Adrenal gland (tissue), 12 donors: ENCODE results near the gene OR7G2. TPM values are rescaled to one million over a fixed set of nuclear protein-coding genes. Genes with fewer than 3 reads are reported as not detected.
"Not testable (repeated sequence)": the region's sequence is repeated elsewhere in the genome, so short reads cannot be mapped to it uniquely, and the experiment has no call there.

Source experiments
- DNase-seq, 7 donors: peaks; one replicate each; pipeline ENCODE4 v3.0.0-alpha.2; 2019 to 2020
- H3K27ac ChIP-seq, 5 donors: fragments of 200-600 bp; sonication (generic) in 4 of 5; 1 replicate in 3 of 5; 2 replicates in 2 of 5; pipeline versions ENCODE4 v1.5.1 to v1.8.0; 2016 to 2020; ENCODE audit warnings: mild to moderate bottlenecking in 1 of 5
- H3K27me3 ChIP-seq: fragments of 200-600 bp; 2 replicates; pipeline ENCODE4 v1.8.0; 2021
- H3K36me3 ChIP-seq, 2 donors: fragments of 200-600 bp; replicated peaks in 1 of 2; 1 replicate in 1 of 2; 2 replicates in 1 of 2; pipeline versions ENCODE4 v1.5.1 to v1.8.0; 2018 to 2022
- H3K4me1 ChIP-seq, 2 donors: fragments of 200-600 bp; replicated peaks in 1 of 2; 1 replicate in 1 of 2; 2 replicates in 1 of 2; pipeline versions ENCODE4 v1.5.1 to v1.8.0; 2018 to 2021
- H3K4me3 ChIP-seq, 4 donors: fragments of 200-600 bp; sonication (generic) in 3 of 4; one replicate each; pipeline ENCODE4 v1.5.1; 2016 to 2018
- H3K9me3 ChIP-seq, 3 donors: fragments of 200-600 bp; sonication (generic) in 1 of 3; replicated peaks in 1 of 3; 1 replicate in 2 of 3; 2 replicates in 1 of 3; pipeline versions ENCODE4 v1.5.1 to v1.8.0; 2016 to 2021
- CTCF ChIP-seq, 6 experiments: fragments of 450-650 bp in 4 of 6; fragments of 200-600 bp in 2 of 6; sonication (generic) in 1 of 6; IDR thresholded peaks; 1 replicate in 5 of 6; 2 replicates in 1 of 6; pipeline versions ENCODE4 v1.5.1 to v1.8.0; 2016 to 2021; ENCODE audit warnings: antibody characterized with exemption in 6 of 6, mild to moderate bottlenecking in 2 of 6, moderate library complexity in 1 of 6
- POLR2A ChIP-seq, 2 donors: fragments of 450-650 bp; IDR thresholded peaks; one replicate each; pipeline ENCODE4 v1.6.1; 2017; ENCODE audit warnings: antibody characterized with exemption in 2 of 2, mild to moderate bottlenecking in 2 of 2, moderate library complexity in 1 of 2
- WGBS, 4 donors: extraction: QIAGEN DNeasy Blood & Tissue Kit in 2 of 4; methylation state at CpG; one replicate each; pipeline versions ENCODE4 v1.1.5 to v1.1.7; 2013 to 2017; 5-methylcytosine and 5-hydroxymethylcytosine counted together
- intact Hi-C, 2 donors: fragments of 100-400 bp; cut with DNase I; formaldehyde crosslinking; loops; one replicate each; pipeline versions ENCODE4 v1.14.1 to v1.15.0; 2022 to 2023
- polyA plus RNA-seq, 3 donors: library from polyadenylated mRNA; stranded (reverse); fragments of 200-250 nt in 2 of 3; fragments of 350-450 nt in 1 of 3; fragmentation: Illumina TruSeq in 1 of 3; extraction: RNeasy Lipid Tissue Mini Kit (QIAGEN cat#74804) in 1 of 3; gene quantifications; one replicate each; pipeline ENCODE4 v1.2.3, GENCODE V29; 2013 to 2014
- total RNA-seq, 9 donors: library from RNA; depleted of rRNA in 4 of 9; stranded (reverse); fragments of >200 nt in 4 of 9; fragments of 120-200 nt in 1 of 9; fragmentation: NEBNext Ultra II Directional in 1 of 9; extraction: Animal tissue kit (Norgen Biotek cat#: 25700) in 1 of 9; gene quantifications; one replicate each; pipeline versions ENCODE4 v1.1.0 to v1.2.4, GENCODE V29; 2013 to 2023
- donor health status: healthy with polysubstance abuse.
- donor health status: Bipolar disorder and iron deficiency.
- donor health status: DM: yes; HTN: yes; CAD: no.
- donor health status: DM: no; HTN: no; CAD: no.
- donor health status: DM: no; HTN: no; CAD: no.
- donor health status: DM: yes; HTN: yes; CAD: no.

The OR7G2 gene
- total and polyA plus RNA-seq, 12 donors, result not detected

GRCh38 chr19:9058905-9059667 lies 48.2 kb downstream of the OR7G2 start:
- no peaks in the 10 kb centered on the region for H3K36me3 ChIP-seq
- H3K27ac ChIP-seq, result no peak overlapping the region
- no peaks in the 10 kb centered on the region for H3K4me1 ChIP-seq
- no peak for TF ChIP-seq POLR2A (IDR thresholded peaks at IDR 0.05)
- no peak for TF ChIP-seq CTCF (IDR thresholded peaks at IDR 0.05)
- DNase-seq, result no peak
- H3K27me3 ChIP-seq, result no peaks in the 10 kb centered on the region
- intact Hi-C loops, result no loop called here
- no peak overlapping the region for H3K4me3 ChIP-seq
- WGBS, 4 donors, result 33 to 43% (median 35%) methylated on average over 10 to 12 of the region's 12 CpGs
- H3K9me3 ChIP-seq, result no peaks in the 10 kb centered on the region

DNA sequence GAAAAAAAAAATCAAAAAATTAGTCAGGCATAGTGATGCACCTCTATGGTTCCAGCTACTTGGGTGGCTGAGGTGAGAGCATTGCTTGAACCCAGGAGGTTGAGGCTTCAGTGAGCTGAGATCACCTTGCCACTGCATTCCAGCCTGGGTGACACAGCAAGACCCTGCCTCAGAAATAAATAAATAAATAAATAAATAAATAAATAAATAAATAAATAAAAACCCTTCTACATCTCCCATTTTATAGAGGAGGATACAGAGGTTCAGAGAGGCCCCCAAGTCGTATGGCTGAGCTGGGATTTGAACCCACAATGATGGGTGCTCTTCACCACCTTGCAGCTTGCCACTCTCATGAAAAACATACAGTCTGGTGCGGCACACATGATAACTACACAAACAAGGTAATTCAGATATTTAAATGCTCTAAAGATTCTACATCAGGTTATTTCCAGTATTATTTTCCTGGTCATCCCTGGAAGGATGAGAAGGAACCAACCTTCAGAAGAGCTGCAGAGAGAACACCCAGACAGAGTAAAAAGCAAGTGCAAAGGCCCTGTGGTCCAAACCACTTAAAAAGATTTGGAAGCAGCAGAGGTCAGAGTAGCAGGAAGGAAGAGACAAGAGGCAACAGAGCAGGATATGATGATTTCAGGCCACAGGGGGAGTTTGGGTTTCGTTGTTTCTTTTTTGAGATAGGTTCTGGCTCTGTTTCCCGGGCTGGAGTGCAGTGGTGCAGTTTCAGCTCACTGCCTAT lies 49.6 kb downstream of the OR7G2 start:
- Histone ChIP-seq H3K9me3 (no peaks in the 10 kb centered on the region), H3K27me3 (no peaks in the 10 kb centered on the region), H3K4me3 (no peak overlapping the region), H3K4me1 (no peaks in the 10 kb centered on the region), H3K27ac (no peak overlapping the region), H3K36me3 (no peaks in the 10 kb centered on the region)
- TF ChIP-seq POLR2A (IDR thresholded peaks at IDR 0.05), result no peak
- intact Hi-C loops, result no loop called here
- WGBS, 4 donors, result 71 to 80% (median 78%) methylated on average over 4 of the region's 4 CpGs
- no peak for DNase-seq

DNA sequence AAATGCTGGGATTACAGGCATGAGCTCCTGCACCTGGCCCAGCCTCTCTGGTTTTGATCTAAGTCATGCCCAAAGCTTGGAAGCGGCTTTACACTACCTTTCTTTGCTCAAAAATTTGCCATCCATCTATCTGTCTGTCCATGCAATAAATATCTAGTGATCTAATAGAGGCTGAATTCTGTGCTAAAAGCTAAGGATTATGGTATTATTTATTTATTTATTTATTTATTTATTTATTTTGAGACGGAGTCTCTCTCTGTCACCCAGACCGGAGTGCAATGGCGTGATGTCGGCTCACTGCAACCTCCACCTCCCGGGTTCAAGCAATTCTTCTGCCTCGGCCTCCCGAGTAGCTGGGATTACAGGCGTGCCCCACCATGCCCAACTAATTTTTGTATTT lies 51.1 kb downstream of the OR7G2 start:
- WGBS, 4 donors, result 90 to 95% (median 94%) methylated on average over 9 of the region's 9 CpGs
- H3K9me3 ChIP-seq, H3K36me3 ChIP-seq, H3K27ac ChIP-seq, DNase-seq, H3K27me3 ChIP-seq, H3K4me1 ChIP-seq, H3K4me3 ChIP-seq, intact Hi-C loops: not testable (repeated sequence)

- DNase-seq, result no peak
- no peaks in the 10 kb centered on the region for H3K4me1 ChIP-seq
- H3K36me3 ChIP-seq, result no peaks in the 10 kb centered on the region
- H3K4me3 ChIP-seq, result no peak overlapping the region
- 35 to 43% (median 38%) methylated on average over 7 to 8 of the region's 8 CpGs for WGBS, 4 donors
- H3K27ac ChIP-seq, result no peak overlapping the region
- intact Hi-C loops, result no loop called here
- H3K9me3 ChIP-seq, result no peaks in the 10 kb centered on the region
- no peaks in the 10 kb centered on the region for H3K27me3 ChIP-seq
- TF ChIP-seq POLR2A (IDR thresholded peaks at IDR 0.05) (no peak), CTCF (IDR thresholded peaks at IDR 0.05) (no peak)
Observed at GRCh38 chr19:9054765-9055164, 52.5 kb downstream of the OR7G2 start.

DNA sequence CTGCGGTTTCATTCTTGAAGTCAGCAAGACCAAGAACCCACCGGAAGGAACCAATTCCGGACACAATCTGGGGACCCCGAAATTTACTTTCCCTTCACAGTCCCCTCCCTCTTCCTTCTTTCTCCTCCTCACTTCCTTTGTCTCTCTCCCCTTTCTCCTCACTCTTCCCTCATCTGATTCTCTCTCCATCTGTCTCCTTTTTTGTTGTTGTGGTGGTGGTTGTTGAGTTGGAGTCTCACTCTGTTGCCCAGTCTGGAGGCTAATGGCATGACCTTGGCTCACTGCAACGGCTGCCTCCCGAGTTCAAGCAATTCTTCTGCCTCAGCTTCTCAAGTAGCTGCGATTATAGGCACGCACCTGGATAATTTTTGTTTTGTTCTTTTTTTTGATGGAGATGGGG lies 53.1 kb downstream of the OR7G2 start:
- intact Hi-C loops, result no loop called here
- H3K9me3 ChIP-seq, result no peaks in the 10 kb centered on the region
- H3K36me3 ChIP-seq, result no peaks in the 10 kb centered on the region
- no peak for DNase-seq
- WGBS, 4 donors, result 73 to 82% (median 77%) methylated on average over 8 of the region's 8 CpGs
- TF ChIP-seq POLR2A (IDR thresholded peaks at IDR 0.05) (no peak), CTCF (IDR thresholded peaks at IDR 0.05) (no peak)
- H3K27me3 ChIP-seq, result no peaks in the 10 kb centered on the region
- H3K27ac ChIP-seq, result no peak overlapping the region
- H3K4me3 ChIP-seq, result no peak overlapping the region
- H3K4me1 ChIP-seq, result no peaks in the 10 kb centered on the region

DNA sequence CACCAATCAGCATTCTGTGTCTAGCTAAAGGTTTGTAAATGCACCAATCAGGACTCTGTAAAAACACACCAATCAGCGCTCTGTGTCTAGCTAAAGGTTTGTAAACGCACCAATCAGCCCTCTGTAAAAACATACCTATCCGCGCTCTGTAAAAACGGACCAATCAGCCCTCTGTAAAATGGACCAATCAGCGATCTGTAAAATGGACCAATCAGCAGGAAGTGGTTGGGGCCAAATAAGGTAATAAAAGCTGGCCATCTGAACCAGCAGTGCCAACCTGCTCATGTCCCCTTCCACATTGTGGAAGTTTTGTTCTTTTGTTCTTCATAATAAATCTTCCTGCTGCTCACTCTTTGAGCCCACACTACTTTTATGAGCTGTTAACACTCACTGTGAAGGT lies 53.6 kb downstream of the OR7G2 start:
- H3K27me3 ChIP-seq, H3K36me3 ChIP-seq, H3K9me3 ChIP-seq, H3K4me3 ChIP-seq, H3K4me1 ChIP-seq, H3K27ac ChIP-seq, DNase-seq, intact Hi-C loops: not testable (repeated sequence)
- WGBS, 4 donors, result 89 to 94% (median 94%) methylated on average over 6 of the region's 6 CpGs
